COLO829 (cell line): Measurements from ENCODE around the gene KLHL30.
A peak's percentile ranks its signal among the peaks of the same experiment; 100 is the strongest.

ENCODE experiments used
- DNase-seq: peaks from one replicate; pipeline ENCODE4 v3.0.0; 2012; ENCODE audit warnings: low spot score

KLHL30 gene

GRCh38 chr2:238182362-238182761 is 43.9 kb downstream of the KLHL30 start:
- DNase-seq, result no peak

GRCh38 chr2:238183821-238184220 is 45.4 kb downstream of the KLHL30 start:
- DNase-seq, result no peak

GRCh38 chr2:238187618-238188548 is 49.4 kb downstream of the KLHL30 start:
- peak; percentile 80 for DNase-seq

- no peak for DNase-seq
Measured at GRCh38 chr2:238190445-238190844, 52.0 kb downstream of the KLHL30 start.
